ENCODE measurements around the gene RNF2. TPM values are rescaled to one million over a fixed set of nuclear protein-coding genes. Genes with fewer than 3 reads are reported as not detected.
"Not testable (repeated sequence)": the region's sequence is repeated elsewhere in the genome, so short reads cannot be mapped to it uniquely, and the experiment has no call there.

The RNF2 gene
- total RNA-seq (10 to 100 TPM in 9 of 10 donors, 1 to 10 TPM in 1; 9.9 to 16.7 (median 14.0) TPM), polyA plus RNA-seq (1 to 10 TPM; 2.3 to 5.3 TPM)
- long read RNA-seq, donor 1, transcript RNF2-202 (7 exons, 3,606 nt) = major isoform, 6 of 6 reads
- long read RNA-seq, donor 1, partial matches to known transcripts = 0 of 6 reads
- long read RNA-seq, donor 1, other reads (novel, unspliced or antisense) = 0 of 6 reads
- long read RNA-seq, donor 2, partial matches to known transcripts = 0 of 4 reads
- long read RNA-seq, donor 2, other reads (novel, unspliced or antisense) = 1 of 4 reads
- long read RNA-seq, donor 3, transcript RNF2-202 (7 exons, 3,606 nt) = major isoform, 21 of 22 reads
- long read RNA-seq, donor 3, partial matches to known transcripts = 0 of 22 reads
- long read RNA-seq, donor 3, other reads (novel, unspliced or antisense) = 1 of 22 reads

GRCh38 chr1:185044981-185045813 is at the start of gene RNF2:
Gene RNF2, plus strand, starts transcription at chr1:185045558. Its CDS starts 41,996 bp downstream, at chr1:185087554.
- WGBS, 2 donors = 1 to 2% methylated on average over 70 to 89 of the region's 89 CpGs
- peak within 1 kb of the TSS; percentile 64 to 93 (median 84) for H3K4me3 ChIP-seq
- intact Hi-C loops (cut with DNase I) = loop anchor here in 6 of 10 donors (10.0 kb wide), 1 partner anchor 110 kb away; the partner anchor contains the start of genes SWT1 (in 6 of the 6) and TRMT1L (in 6 of the 6)
- H3K4me1 ChIP-seq = peaks cover 11 to 40% (median 20%) of the 10 kb centered on the region in 9 donors
- peak; percentile 84 to 85 for DNase-seq
- peak within 1 kb of the TSS; percentile 80 to 94 (median 90) for H3K27ac ChIP-seq
- peak; percentile 88 to 98 (median 94) for ATAC-seq
- no peaks in the 10 kb centered on the region for H3K36me3 ChIP-seq
- H3K27me3 ChIP-seq = no peaks in the 10 kb centered on the region
- no peaks in the 10 kb centered on the region for H3K9me3 ChIP-seq
- TF ChIP-seq CTCF (IDR thresholded peaks at IDR 0.05) = peak in 4 of 9 donors; percentile 4 to 34 (median 20)

- not testable (repeated sequence) for H3K9me3 ChIP-seq, H3K36me3 ChIP-seq, H3K27me3 ChIP-seq, H3K27ac ChIP-seq, ATAC-seq, DNase-seq, H3K4me1 ChIP-seq, H3K4me3 ChIP-seq
- WGBS, 2 donors = 89 to 91% methylated on average over 6 of the region's 6 CpGs
- intact Hi-C loops (cut with DNase I) = loop anchor here in 2 of 10 donors (5.0 to 10.0 kb wide), 2 partner anchors 175 to 1378 kb away; no protein-coding TSS in a partner anchor
These were observed 45.4 kb upstream of the RNF2 start for GRCh38 chr1:184999974-185000373.

GRCh38 chr1:185001312-185001880 is 44.0 kb upstream of the RNF2 start:
- WGBS, 2 donors = 92 to 96% methylated on average over 19 to 24 of the region's 26 CpGs
- intact Hi-C loops (cut with DNase I) = loop anchor here in 1 of 10 donors (5.0 kb wide), 1 partner anchor 1379 kb away; no protein-coding TSS in a partner anchor
- ATAC-seq, H3K4me3 ChIP-seq, H3K36me3 ChIP-seq, DNase-seq, H3K4me1 ChIP-seq, H3K27me3 ChIP-seq, H3K27ac ChIP-seq, H3K9me3 ChIP-seq: not testable (repeated sequence)

GRCh38 chr1:185008838-185009237 is 36.5 kb upstream of the RNF2 start:
- intact Hi-C loops (cut with DNase I) = no loop called here
- H3K4me1 ChIP-seq = no peaks in the 10 kb centered on the region
- H3K27me3 ChIP-seq = no peaks in the 10 kb centered on the region
- no peaks in the 10 kb centered on the region for H3K36me3 ChIP-seq
- no peak for ATAC-seq
- no peak for TF ChIP-seq CTCF (IDR thresholded peaks at IDR 0.05)
- DNase-seq = no peak
- no peak overlapping the region for H3K4me3 ChIP-seq
- no peak overlapping the region for H3K27ac ChIP-seq
- H3K9me3 ChIP-seq = no peaks in the 10 kb centered on the region

- H3K36me3 ChIP-seq = no peaks in the 10 kb centered on the region
- no peaks in the 10 kb centered on the region for H3K27me3 ChIP-seq
- intact Hi-C loops (cut with DNase I) = no loop called here
These were observed 35.0 kb upstream of the RNF2 start for GRCh38 chr1:185010361-185010760.

More at GRCh38 chr1:185010361-185010760, 35.0 kb upstream of the RNF2 start:
- Histone ChIP-seq H3K9me3 (no peaks in the 10 kb centered on the region), H3K4me1 (no peaks in the 10 kb centered on the region), H3K4me3 (no peak overlapping the region), H3K27ac (no peak overlapping the region)
- no peak for DNase-seq
- ATAC-seq = no peak
- no peak for TF ChIP-seq CTCF (IDR thresholded peaks at IDR 0.05)

All from heart right ventricle (tissue), 16 donors.